Daoy (cell line): Measurements from ENCODE around the gene SLC25A34. TPM values are rescaled to one million over a fixed set of nuclear protein-coding genes. Genes with fewer than 3 reads are reported as not detected.
"Not testable (repeated sequence)": the region's sequence is repeated elsewhere in the genome, so short reads cannot be mapped to it uniquely, and the experiment has no call there.

Experiments used
- DNase-seq: peaks from one replicate; pipeline ENCODE4 v3.0.0-alpha.2; 2015; ENCODE audit warnings: low read depth
- total RNA-seq: library from RNA; depleted of rRNA; stranded (reverse); fragments of >200 nt; shearing (Covaris generic); gene quantifications from 2 replicates; pipeline ENCODE4 v1.2.3, GENCODE V29; 2014; rRNA removed

Gene SLC25A34
- total RNA-seq: 0.39 and 0.40 TPM in 2 replicates

DNA sequence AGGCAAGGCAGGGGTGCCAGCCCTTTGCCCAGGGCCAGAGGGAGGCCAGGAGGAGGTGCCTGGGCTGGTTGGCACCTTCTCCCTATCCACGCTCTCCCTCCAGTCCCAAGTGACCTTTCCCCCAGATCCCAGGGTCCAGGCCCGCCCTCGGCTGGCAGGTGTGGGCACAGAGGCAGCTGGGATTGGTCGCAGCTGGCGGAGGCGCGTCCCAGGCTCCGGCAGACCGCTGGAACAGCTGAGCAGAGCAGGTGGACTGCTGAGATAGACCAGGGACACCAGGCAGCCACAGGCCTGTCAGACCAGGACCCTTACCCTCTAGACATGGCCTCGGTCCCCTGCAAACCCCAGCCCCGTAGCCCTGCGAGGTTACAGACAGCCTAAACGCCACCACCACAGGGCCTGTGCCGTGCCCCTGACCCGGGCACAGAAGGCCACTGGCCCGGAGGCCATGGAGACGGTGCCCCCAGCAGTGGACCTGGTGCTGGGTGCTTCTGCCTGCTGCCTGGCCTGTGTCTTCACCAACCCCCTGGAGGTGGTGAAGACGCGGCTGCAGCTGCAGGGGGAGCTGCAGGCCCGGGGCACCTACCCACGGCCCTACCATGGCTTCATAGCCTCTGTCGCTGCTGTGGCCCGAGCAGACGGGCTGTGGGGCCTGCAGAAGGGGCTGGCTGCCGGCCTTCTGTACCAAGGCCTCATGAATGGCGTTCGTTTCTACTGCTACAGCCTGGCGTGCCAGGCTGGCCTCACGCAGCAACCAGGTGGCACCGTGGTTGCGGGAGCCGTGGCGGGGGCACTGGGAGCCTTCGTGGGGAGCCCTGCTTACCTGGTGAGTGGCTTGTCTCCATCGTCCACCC, at the start of gene SLC25A34:
Gene SLC25A34, plus strand, starts transcription at position 221 of the 854 bp plus-strand sequence. Its CDS starts 228 bp downstream, at position 449.
- no peak for DNase-seq

DNA sequence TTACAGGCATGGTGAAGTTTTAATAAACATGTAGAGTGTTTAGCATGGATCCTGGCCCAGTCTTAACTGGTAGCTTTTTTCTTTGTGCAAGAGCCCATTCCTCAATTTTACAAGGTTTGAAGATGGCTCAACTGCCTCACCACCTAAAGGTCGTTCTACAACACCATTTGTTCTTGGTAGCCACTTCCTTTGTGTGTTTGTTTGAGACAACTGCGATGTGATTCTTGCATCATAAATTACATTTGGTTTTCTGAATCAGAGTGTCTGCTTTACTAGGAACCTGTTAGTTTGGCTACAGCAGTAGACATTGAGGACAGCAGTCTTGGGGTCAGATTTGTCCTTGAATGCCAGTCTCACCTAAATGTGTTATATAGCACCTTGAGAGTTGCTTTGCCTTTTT, 48.6 kb upstream of the SLC25A34 start:
- no peak for DNase-seq

DNA sequence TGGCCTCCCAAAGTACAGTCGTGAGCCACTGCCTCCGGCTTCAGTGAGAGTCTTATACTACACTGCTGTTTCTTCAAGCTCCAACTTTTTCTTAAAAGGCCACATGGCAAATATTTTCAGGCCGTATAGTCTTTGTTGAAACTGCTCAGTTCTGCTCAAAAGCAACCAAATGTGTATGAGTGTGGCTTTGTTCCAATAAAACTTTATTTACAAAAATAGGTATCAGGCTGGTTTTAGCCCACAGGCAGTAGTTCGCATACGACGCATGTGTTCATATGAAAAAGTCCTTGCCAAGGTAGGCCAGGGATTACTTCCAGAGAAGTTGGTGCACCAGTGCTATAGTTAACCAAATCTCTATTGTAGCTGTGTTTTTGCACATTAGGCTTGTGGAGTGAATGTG, 45.7 kb upstream of the SLC25A34 start:
- no peak for DNase-seq

DNA sequence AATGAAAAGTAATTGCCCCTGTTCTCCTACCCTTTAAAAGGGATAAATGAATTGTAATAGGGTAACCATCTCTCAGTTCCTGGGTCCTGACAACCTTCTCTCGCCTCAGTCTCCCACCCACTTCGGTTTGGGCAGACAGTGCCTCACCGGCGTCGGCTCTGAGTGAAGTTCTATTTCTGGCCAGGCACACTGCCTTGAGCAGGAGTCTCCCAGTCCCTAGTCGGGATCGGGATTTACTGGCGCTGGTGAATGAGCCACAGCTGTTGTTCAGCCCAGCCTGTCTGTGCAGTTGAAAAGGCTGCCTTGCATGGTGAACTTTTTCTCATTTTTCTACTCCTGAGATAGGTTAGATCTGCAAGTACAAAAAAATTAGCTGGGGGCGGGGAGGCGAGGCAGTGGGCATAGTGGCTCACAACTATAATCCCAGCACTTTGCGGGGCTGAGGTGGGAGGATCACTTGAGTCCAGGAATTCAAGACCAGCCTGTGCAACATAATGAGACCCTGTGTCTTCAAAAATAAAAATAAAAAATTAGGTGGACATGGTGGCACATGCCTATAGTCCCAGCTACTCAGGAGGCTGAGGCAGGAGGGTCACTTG, 44.5 kb upstream of the SLC25A34 start:
- no peak for DNase-seq

DNA sequence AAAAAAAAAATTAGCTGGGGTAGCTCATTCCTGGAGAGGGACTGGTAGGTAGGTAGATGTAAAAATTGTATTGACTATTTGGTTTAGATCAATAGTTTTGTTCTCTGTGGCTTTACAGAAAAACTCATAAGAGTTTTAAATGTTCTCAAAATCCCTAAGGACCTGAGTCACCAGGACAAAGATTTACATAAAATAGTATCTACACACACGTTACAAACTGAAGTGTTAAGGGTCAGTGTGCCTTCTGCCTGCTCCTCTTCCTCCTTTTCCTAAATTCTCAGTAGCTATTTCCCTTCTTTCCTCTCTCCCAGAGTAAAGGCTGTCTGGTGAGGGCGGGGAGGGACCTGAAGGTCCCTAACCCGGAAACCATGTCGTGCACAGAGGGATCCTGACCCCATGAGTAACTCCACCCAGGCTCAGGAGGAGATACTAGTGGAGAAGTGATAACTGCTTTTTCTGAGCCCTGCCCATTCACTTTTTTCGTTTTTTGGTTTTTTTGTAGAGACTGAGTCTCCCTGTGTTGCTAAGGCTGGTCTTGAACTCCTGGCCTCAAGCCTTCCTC, 43.9 kb upstream of the SLC25A34 start:
- no peak for DNase-seq

DNA sequence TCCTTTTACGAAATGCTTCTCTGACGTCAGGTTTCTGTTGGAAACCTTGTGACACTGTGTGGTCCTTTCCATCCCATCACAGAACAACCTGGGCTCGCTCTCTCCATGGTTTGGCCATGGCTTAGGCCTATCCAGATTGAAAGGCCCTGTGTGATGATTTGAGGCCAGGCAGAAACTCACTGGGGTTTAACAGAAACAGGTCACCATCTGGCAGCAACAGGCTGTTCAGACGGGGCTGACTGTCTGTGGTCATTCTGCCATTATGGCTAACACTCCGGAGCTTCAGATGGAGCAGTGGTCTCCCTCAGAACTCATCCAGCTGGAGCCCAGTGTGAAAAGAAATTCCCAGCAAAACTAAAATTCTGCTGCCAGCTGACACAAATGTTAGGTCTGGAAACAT, 42.7 kb upstream of the SLC25A34 start:
- no peak for DNase-seq

DNA sequence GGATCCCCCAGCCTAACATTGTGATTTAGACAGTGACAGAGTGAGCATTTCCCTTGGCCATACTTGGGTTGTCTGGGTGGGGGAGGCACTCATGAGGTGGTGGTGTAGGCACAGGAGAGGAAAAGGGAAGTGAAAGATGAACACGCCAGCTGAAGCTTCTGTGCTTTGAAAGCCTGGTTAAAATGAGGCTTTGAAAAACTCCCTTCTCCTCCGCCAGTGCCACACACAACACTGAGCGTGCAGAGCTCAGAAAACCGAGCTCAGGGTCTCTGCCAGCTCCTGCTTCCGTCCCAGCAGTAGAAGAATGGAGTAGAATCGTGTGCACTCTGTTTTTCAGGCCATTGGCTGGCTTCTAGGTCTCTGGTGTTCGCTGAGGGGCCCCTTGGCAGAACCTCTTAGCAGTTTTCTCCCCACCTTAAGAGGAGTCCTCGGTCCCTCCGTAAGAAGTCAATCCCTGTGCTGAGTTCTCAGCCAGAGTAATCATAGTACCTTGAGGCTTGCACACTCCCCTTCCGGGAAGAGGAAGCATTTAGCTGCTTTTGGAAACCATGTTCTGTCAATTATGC, 39.0 kb upstream of the SLC25A34 start:
- no peak for DNase-seq

DNA sequence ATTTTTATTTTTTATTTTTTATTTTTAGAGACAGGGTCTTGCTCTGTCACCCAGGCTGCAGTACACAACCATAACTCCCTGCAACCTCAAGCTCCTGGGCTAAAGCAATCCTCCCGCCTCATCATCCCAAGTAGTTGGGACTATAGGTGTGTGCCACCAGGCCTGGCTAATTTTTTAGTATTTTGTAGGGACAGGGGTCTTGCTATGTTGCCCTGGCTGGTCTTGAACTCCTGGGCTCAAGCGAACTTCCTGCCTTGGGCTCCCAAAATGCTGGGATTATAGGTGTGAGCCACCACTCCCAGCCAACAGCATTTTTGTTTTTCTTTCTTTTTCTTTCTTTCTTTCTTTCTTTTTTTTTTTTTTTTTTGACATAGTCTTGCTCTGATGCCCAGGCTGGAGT, 37.9 kb upstream of the SLC25A34 start:
- DNase-seq: no peak

DNA sequence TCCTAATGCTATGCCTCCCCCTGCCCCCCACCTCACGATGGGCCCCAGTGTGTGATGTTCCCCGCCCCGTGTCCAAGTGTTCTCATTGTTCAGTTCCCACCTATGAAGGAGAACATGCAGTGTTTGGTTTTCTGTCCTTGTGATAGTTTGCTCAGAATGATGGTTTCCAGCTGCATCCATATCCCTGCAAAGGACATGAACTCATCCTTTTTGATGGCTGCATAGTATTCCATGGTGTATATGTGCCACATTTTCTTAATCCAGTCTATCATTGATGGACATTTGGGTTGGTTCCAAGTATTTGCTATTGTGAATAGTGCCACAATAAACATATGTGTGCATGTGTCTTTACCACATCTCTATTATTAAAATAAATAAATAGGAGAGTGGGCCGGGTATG, 36.7 kb upstream of the SLC25A34 start:
- not testable (repeated sequence) for DNase-seq

DNA sequence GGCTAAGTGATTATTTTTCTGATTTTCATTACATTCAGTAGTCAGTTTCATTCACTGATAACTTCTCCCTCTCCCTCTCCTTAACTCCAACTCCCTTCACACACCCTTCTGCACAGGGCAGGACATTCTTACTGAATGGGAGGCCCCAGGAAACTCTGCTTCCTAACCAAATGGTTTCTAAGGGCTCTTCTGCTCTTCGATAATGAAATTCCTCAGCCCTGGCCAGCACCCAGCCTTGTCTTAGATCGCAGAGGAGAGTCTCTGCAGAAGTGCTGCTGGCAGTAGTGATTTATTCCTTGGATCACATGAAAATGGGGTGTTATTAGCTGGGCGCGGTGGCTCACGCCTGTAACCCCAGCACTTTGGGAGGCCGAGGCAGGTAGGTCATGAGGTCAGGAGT, 35.5 kb upstream of the SLC25A34 start:
- no peak for DNase-seq

DNA sequence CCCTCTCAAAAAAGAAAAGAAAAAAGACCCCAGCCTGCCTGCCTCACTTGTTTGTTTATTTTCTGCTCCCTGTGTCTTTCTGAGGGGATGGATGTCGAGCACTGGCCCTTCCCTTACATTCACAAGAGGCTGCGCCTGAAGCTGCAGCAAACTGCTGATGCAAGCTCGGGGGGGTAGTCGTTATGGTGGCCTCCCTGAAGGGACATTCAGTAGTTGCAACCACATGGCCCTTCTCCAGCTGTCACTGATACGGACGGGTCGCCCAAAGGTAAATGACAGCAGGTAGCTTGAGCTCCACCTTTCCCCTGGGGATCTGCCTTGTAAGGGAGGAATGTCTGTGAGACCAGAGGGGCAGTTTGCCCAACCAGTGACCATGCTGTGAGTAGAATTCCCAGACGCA, 34.3 kb upstream of the SLC25A34 start:
- DNase-seq: no peak

DNA sequence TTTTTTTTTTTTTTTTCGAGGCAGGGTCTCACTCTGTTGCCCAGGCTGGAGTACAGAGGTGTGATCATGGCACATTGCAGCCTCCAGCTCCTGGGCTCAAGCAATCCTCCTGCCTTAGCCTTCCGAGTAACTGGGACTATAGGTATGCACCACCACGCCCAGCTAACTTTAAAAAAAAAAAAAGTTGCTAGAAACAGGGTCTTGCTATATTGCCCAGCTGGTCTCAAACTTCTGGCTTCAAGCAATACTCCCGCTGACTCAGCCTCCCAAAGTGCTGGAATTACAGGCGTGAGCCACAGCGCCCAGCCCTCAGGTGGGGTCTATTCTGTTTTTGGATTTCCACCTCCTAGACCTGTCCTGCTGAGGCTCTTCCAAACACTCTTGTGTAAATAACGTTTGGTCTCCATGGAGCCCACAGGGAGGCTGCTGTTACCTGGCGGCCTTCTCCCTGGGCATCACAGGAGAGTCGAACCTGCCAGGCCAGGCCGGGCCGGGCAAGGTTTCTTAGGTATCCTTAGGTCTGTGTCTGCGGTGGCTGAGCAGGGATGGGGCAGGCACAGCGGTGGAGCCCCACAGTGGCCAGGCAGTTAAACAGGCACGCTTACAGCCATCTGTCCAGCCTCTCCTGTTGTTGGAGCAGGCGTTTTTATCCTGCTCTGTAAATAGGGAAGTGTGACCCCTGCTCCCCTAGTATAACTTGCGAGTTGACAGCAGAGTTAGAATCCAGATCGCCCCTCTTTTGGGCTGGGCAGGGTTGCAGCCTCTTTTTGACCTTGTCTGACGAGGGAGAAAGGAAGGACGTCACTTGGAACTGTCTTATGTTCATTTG, 33.1 kb upstream of the SLC25A34 start:
- DNase-seq: peak; percentile 43

DNA sequence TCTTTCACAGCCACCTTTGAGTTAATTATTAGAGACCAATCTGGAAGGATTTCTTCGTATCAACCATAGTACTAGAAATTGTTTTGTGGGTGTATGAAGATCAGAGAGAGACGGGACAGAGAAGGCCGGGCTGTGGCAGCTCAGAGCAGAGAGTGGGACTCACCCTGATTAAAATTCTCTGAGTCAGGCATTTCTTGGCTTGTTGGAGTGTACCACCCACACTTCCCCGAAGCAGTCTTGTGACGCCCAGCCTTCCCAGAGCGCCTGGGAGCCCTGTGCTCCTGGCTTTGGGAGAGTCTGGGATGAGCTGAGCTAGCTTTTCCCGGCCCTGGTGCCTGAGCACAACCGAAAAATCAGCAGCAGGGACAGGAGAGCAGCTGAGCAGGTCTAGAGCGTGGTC, 32.5 kb upstream of the SLC25A34 start:
- DNase-seq: peak; percentile 80

DNA sequence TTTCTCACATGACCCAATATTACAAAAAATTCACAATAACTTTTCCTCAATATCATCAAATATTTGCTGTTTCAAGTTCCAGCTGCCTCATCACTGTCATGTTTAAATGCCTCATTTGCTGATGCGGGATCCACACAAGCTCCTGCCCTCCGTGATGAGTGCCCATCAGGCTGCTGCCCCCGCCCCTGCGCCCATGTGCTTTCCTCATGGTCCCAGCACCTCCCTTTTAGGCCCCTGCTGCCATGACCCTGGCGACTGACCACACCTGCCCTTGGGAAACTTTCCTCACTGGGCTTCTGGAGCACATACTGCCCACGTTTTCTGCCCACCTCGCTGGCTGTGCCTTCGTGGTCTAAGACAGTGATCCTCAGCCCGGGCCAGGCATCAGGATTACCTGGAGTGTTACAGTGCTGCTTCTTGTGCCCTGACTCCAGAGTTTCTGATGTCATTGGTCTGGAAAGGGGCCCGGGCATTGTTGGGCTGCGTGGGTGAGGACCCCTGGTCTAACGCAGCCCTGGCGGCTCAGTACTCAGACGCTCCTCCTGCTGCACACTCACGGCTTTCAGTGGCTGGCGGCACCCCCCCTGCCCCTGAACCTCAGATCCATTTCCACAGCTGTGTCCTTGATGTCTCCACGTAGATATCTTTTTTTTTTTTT, 31.4 kb upstream of the SLC25A34 start:
- no peak for DNase-seq

DNA sequence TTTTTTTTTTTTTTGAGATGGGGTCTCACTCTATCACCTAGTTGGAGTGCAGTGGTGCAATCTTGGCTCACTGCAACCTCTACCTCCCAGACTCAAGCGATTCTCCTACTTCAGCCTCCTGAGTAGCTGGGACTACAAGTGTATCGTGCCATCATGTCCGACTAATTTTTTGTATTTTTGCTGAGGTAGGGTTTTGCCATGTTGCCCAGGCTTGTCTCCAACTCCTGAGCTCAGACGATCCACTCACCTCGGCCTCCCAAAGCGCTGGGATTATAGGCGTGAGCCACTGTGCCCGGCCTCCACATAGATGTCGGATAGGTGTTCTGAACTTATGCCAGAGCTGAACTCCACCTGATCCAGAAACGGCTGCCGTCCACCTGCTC, 30.9 kb upstream of the SLC25A34 start:
- DNase-seq: no peak

DNA sequence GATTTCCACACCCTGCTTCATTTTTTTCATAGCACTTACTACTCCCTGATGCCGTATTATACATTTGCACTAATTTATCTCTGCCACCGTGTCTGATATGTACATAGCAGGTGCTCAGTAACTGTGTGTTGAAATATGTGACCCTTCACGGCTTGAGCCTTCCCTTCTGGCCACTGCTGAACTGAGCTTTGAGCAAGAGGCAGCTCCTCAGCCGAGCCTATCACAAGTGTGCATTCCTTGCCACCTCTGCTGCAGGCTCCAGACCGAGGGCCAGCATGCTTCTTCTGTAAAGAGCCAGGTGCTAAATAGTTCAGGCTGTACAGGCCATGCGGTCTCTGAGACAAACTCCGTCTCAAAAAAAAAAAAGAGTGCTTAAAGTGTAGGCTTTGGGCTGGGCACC, 29.3 kb upstream of the SLC25A34 start:
- no peak for DNase-seq

DNA sequence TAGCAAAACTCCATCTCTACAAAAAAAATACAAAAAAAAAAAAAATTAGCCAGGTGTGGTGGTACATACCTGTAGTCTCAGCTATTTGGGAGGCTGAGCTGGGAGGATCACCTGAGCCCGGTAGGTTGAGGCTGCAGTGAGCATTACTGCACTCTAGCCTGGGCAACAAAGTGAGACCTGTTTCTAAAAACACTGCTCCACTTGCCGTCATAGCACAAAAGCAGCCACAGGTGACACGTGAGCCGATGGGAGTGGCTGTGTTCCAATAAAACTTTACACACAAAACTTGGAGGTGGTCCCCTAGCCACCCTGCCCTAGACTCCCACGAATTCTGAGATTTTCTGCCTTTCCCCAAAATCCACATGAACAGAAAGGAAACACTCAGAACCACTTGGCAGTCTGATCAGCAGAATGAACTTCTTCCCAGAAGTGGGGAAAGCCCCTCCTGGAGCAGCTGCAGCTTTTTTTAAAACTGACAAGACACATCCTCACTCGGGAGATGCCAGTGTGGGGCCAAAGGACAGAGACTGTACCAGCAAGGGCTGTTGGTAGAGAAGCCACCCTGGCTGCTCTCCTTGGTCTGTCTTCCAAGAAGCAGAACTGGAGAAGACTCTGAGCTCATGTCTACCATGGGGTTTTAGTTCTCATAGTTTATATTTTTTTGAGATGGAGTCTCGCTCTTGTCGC, 28.7 kb upstream of the SLC25A34 start:
- DNase-seq: no peak

DNA sequence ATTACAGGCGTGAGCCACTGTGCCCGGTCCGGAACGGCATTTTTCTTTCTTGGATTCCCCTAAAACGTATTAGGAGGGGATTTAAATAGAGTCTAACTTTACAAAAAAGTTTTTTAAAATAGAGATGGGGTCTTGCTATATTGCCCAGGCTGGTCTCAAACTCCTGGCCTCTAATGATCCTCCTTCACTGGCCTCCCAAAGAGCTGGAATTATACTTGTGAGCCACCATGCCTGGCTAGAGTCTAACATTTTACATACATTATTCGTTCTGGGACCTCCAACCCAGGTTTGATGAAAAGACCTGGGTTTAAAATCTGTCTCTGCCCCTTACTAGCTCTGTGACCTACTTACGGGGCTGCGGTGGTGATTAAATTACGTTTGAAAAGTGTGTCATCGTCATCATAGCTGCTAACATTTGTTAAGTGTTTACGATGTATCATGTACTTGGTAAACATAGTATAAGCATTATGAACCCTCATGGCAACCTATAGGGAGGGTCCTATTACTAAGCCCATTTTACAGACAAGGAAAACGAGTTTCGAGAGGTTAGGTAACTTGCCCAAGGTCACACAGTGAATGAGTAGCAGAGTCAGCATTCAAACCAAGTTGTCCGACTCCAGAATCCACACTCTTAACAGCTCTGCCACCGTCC, 27.4 kb upstream of the SLC25A34 start:
- no peak for DNase-seq

DNA sequence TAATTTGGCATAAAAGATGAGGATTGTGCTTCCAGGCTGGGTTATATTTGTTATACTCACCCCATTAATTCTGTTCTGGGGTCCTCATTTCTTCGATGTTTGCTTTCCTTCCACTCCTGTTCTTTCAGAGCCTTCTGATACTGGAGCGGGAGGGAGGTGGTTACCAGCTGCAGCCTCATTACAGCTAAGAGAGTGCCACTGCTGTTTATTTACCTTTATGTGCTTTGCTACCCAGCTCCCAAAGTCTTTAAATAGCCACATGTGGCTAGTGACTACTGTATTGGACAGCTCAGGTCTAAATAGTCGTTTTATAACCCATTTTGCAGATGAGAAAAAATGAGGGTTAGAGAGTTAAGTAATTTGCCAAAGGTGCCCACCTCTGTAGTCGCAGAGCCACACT, 26.8 kb upstream of the SLC25A34 start:
- no peak for DNase-seq

DNA sequence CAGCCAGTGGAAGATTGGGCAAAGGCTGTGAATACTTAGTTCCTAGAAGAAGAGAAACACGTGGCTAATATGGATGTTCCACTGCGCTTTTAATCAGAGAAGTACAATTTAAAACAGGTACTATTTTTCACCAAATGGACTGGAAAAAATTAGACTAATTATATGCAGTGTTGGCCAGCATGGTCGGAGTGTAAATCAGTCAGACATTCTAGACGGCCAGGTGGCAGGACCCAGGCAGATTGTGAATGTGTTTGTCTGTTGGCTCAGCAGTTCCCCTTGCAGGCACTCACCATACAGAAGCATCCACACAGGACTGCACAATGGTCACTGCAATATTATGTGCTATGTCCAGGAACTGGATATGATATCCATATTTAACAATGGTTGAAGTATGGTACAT, 23.9 kb upstream of the SLC25A34 start:
- DNase-seq: no peak
